Measurements from ENCODE around the gene MICOS13.

GRCh38 chr19:5719274-5719960 lies 39.1 kb upstream of the MICOS13 start:
- TF ChIP-seq CTCF (IDR thresholded peaks at IDR 0.05) = no peak
- no peak for TF ChIP-seq POLR2A (IDR thresholded peaks at IDR 0.05)
- TF ChIP-seq POLR2AphosphoS5 (IDR thresholded peaks at IDR 0.05) = no peak

Measured in suprapubic skin (tissue), 4 donors.